K562 (cell line): ENCODE measurements around the gene LSM4. TPM values are rescaled to one million over a fixed set of nuclear protein-coding genes. Genes with fewer than 3 reads are reported as not detected.

Experiments
- CREBBP ChIP-seq: IDR thresholded peaks from one replicate; pipeline ENCODE4 v1.6.1; 2012; ENCODE audit warnings: low read depth, mild to moderate bottlenecking, control low read depth, inconsistent platforms, low read length
- NFXL1 ChIP-seq: fragments of 450-650 bp; formaldehyde crosslinking; IDR thresholded peaks from 2 replicates; pipeline ENCODE4 v1.4.0; 2021; ENCODE audit warnings: mild to moderate bottlenecking
- PATZ1 ChIP-seq: fragments of 250-450 bp; sonication (Bioruptor Pico); IDR thresholded peaks from 2 replicates; pipeline ENCODE4 v1.5.0; 2020; ENCODE audit warnings: mild to moderate bottlenecking, borderline replicate concordance
- PHTF2 ChIP-seq: fragments of 250-450 bp; sonication (Bioruptor Pico); IDR thresholded peaks from 2 replicates; pipeline ENCODE4 v1.5.0; 2021; ENCODE audit warnings: mild to moderate bottlenecking
- POLR2AphosphoS5 ChIP-seq: IDR thresholded peaks from 2 replicates; pipeline ENCODE4 v1.6.1; 2011; ENCODE audit warnings: mild to moderate bottlenecking, low read depth, low read length, moderate library complexity; ENCODE audit not compliant: control insufficient read depth, insufficient read depth
- PURB ChIP-seq: sonication (generic); formaldehyde crosslinking; IDR thresholded peaks from 2 replicates; pipeline ENCODE4 v1.9.0; 2021; ENCODE audit warnings: low read depth, mild to moderate bottlenecking, missing genetic modification reagents
- RBM14 ChIP-seq: fragments of 200-400 bp; formaldehyde crosslinking; IDR thresholded peaks from 2 replicates; pipeline ENCODE4 v1.6.1; 2018; ENCODE audit warnings: low read depth, mild to moderate bottlenecking, low read length, moderate library complexity, borderline replicate concordance; ENCODE audit not compliant: insufficient read depth
- ZBTB43 ChIP-seq: sonication (generic); formaldehyde crosslinking; IDR thresholded peaks from 2 replicates; pipeline ENCODE4 v1.8.0; 2023; ENCODE audit warnings: mild to moderate bottlenecking, missing genetic modification reagents
- ZNF175 ChIP-seq: fragments of 200-800 bp; sonication (Bioruptor generic); IDR thresholded peaks from 2 replicates; pipeline ENCODE4 v1.6.1; 2016; ENCODE audit warnings: low read depth, mild to moderate bottlenecking, missing genetic modification characterization, missing compliant biosample characterization
- ZNF445 ChIP-seq: fragments of 250-450 bp; sonication (Bioruptor Pico); IDR thresholded peaks from 2 replicates; pipeline ENCODE4 v1.4.0; 2020; ENCODE audit warnings: low read depth, mild to moderate bottlenecking, moderate library complexity
- ZNF830 ChIP-seq: fragments of 250-450 bp; sonication (Bioruptor Pico); IDR thresholded peaks from 2 replicates; pipeline ENCODE4 v1.5.0; 2021; ENCODE audit warnings: mild to moderate bottlenecking
- polyA plus RNA-seq, 8 experiments: library from polyadenylated mRNA; depleted of rRNA in 4 of 8; stranded (reverse) in 5 of 8; unstranded in 3 of 8; fragments of >200 nt; fragmentation: Nextera tagmentation in 2 of 8; fragmentation: Illumina TruSeq in 1 of 8; extraction: Ambion mirVana in 2 of 8; extraction: Trizol in 1 of 8; gene quantifications; 2 replicates each; pipeline versions ENCODE4 v1.2.1 to v1.2.3, GENCODE V29; 2011 to 2014; ENCODE audit warnings: inconsistent platforms in 1 of 8, missing spikeins in 1 of 8
- total RNA-seq, 7 experiments: library from RNA; depleted of rRNA in 6 of 7; stranded (reverse); fragments of >200 nt in 6 of 7; fragmentation: Illumina TruSeq in 2 of 7; extraction: Trizol in 2 of 7; gene quantifications; 2 replicates each; pipeline versions ENCODE4 v1.2.1 to v1.2.3, GENCODE V29; 2011 to 2021; ENCODE audit warnings: low replicate concordance in 1 of 7
- TF ChIP-seq, protein P1 (sequence below): fragments of 200-600 bp; sonication (generic); IDR thresholded peaks from one replicate; pipeline ENCODE4 v1.6.1; 2012; ENCODE audit warnings: mild to moderate bottlenecking, low read depth, low read length, inconsistent platforms

The LSM4 gene
- total and polyA plus RNA-seq, 9 of the 15 experiments (the other 6 are each of a cell fraction or from before 2014, with no cell fraction given), result 11.9 to 763 (median 202) TPM

- peak; percentile 66 for TF ChIP-seq POLR2AphosphoS5
- no peak for TF ChIP-seq ZNF445 (CRISPR knock-in tag)
- no peak for TF ChIP-seq RBM14
- no peak for TF ChIP-seq ZNF830
- TF ChIP-seq PATZ1 (CRISPR knock-in tag), result no peak
- TF ChIP-seq NFXL1 (CRISPR knock-in tag), result no peak
- no peak for TF ChIP-seq PHTF2 (CRISPR knock-in tag)
- TF ChIP-seq CREBBP, result no peak
- TF ChIP-seq, protein P1, sequence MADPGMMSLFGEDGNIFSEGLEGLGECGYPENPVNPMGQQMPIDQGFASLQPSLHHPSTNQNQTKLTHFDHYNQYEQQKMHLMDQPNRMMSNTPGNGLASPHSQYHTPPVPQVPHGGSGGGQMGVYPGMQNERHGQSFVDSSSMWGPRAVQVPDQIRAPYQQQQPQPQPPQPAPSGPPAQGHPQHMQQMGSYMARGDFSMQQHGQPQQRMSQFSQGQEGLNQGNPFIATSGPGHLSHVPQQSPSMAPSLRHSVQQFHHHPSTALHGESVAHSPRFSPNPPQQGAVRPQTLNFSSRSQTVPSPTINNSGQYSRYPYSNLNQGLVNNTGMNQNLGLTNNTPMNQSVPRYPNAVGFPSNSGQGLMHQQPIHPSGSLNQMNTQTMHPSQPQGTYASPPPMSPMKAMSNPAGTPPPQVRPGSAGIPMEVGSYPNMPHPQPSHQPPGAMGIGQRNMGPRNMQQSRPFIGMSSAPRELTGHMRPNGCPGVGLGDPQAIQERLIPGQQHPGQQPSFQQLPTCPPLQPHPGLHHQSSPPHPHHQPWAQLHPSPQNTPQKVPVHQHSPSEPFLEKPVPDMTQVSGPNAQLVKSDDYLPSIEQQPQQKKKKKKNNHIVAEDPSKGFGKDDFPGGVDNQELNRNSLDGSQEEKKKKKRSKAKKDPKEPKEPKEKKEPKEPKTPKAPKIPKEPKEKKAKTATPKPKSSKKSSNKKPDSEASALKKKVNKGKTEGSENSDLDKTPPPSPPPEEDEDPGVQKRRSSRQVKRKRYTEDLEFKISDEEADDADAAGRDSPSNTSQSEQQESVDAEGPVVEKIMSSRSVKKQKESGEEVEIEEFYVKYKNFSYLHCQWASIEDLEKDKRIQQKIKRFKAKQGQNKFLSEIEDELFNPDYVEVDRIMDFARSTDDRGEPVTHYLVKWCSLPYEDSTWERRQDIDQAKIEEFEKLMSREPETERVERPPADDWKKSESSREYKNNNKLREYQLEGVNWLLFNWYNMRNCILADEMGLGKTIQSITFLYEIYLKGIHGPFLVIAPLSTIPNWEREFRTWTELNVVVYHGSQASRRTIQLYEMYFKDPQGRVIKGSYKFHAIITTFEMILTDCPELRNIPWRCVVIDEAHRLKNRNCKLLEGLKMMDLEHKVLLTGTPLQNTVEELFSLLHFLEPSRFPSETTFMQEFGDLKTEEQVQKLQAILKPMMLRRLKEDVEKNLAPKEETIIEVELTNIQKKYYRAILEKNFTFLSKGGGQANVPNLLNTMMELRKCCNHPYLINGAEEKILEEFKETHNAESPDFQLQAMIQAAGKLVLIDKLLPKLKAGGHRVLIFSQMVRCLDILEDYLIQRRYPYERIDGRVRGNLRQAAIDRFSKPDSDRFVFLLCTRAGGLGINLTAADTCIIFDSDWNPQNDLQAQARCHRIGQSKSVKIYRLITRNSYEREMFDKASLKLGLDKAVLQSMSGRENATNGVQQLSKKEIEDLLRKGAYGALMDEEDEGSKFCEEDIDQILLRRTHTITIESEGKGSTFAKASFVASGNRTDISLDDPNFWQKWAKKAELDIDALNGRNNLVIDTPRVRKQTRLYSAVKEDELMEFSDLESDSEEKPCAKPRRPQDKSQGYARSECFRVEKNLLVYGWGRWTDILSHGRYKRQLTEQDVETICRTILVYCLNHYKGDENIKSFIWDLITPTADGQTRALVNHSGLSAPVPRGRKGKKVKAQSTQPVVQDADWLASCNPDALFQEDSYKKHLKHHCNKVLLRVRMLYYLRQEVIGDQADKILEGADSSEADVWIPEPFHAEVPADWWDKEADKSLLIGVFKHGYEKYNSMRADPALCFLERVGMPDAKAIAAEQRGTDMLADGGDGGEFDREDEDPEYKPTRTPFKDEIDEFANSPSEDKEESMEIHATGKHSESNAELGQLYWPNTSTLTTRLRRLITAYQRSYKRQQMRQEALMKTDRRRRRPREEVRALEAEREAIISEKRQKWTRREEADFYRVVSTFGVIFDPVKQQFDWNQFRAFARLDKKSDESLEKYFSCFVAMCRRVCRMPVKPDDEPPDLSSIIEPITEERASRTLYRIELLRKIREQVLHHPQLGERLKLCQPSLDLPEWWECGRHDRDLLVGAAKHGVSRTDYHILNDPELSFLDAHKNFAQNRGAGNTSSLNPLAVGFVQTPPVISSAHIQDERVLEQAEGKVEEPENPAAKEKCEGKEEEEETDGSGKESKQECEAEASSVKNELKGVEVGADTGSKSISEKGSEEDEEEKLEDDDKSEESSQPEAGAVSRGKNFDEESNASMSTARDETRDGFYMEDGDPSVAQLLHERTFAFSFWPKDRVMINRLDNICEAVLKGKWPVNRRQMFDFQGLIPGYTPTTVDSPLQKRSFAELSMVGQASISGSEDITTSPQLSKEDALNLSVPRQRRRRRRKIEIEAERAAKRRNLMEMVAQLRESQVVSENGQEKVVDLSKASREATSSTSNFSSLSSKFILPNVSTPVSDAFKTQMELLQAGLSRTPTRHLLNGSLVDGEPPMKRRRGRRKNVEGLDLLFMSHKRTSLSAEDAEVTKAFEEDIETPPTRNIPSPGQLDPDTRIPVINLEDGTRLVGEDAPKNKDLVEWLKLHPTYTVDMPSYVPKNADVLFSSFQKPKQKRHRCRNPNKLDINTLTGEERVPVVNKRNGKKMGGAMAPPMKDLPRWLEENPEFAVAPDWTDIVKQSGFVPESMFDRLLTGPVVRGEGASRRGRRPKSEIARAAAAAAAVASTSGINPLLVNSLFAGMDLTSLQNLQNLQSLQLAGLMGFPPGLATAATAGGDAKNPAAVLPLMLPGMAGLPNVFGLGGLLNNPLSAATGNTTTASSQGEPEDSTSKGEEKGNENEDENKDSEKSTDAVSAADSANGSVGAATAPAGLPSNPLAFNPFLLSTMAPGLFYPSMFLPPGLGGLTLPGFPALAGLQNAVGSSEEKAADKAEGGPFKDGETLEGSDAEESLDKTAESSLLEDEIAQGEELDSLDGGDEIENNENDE, result no peak
- TF ChIP-seq ZBTB43 (CRISPR knock-in tag), result no peak
- TF ChIP-seq PURB (CRISPR knock-in tag), result no peak
- no peak for TF ChIP-seq ZNF175 (CRISPR knock-in tag)
Measured at GRCh38 chr19:18279516-18280246, 43.2 kb downstream of the LSM4 start (continued).
